HUES64 (cell line): ENCODE measurements around the gene MUC4.
A peak's percentile ranks its signal among the peaks of the same experiment; 100 is the strongest.
"Not testable (repeated sequence)": the region's sequence is repeated elsewhere in the genome, so short reads cannot be mapped to it uniquely, and the experiment has no call there.

Source experiments
- H3K27ac ChIP-seq: 2 replicates; pipeline ENCODE4 v1.7.0; 2013; ENCODE audit warnings: low read depth, low read length, inconsistent platforms
- H3K27me3 ChIP-seq: 2 replicates; pipeline ENCODE4 v1.6.1; 2013; ENCODE audit warnings: mild to moderate bottlenecking, low read length; ENCODE audit not compliant: insufficient read depth
- H3K36me3 ChIP-seq: 2 replicates; pipeline ENCODE4 v1.6.1; 2013; ENCODE audit warnings: mild to moderate bottlenecking, low read length; ENCODE audit not compliant: insufficient read depth
- H3K4me1 ChIP-seq: 2 replicates; pipeline ENCODE4 v1.6.1; 2013; ENCODE audit warnings: mild to moderate bottlenecking, low read length, moderate library complexity; ENCODE audit not compliant: insufficient read depth
- H3K4me3 ChIP-seq: 2 replicates; pipeline ENCODE4 v1.5.1; 2013; ENCODE audit warnings: mild to moderate bottlenecking, low read length, moderate library complexity
- H3K9ac ChIP-seq: 2 replicates; pipeline ENCODE4 v1.6.1; 2013; ENCODE audit warnings: mild to moderate bottlenecking, low read depth, low read length
- H3K9me3 ChIP-seq: 2 replicates; pipeline ENCODE4 v1.6.1; 2013; ENCODE audit warnings: low read depth, low read length; ENCODE audit not compliant: insufficient read depth
- WGBS: fragments of 150-250, 120-280 bp; methylation state at CpG from one replicate; pipeline ENCODE4 v1.1.7; 2013; ENCODE audit warnings: missing lambda C conversion rate; 5-methylcytosine and 5-hydroxymethylcytosine counted together

Gene MUC4

DNA sequence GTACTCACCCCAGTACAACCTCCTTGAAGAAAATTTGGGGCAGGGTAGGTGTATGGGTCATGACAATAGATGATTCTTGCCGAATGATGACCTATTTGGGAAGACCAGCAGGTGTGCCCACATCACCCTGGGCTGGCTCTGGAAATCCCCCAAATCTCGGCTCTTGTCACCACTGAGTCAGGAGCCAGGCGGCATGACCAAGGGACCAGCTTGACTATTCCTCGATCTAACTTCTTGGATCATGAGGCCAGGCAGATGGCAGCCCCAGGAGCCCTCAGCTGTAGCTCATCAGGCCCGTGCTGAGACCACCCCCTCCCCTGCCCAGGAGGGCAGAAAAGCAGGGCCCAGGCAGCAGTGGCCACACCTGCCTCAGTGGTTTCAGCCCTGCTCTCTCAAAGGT, 9.2 kb upstream of the MUC4 start:
- Histone ChIP-seq H3K27ac (no peak overlapping the region), H3K4me1 (no peaks in the 10 kb centered on the region), H3K4me3 (no peak overlapping the region), H3K36me3 (no peaks in the 10 kb centered on the region), H3K9ac (no peak overlapping the region), H3K9me3 (no peaks in the 10 kb centered on the region), H3K27me3 (no peaks in the 10 kb centered on the region)
- 91% methylated on average over 5 of the region's 5 CpGs for WGBS

DNA sequence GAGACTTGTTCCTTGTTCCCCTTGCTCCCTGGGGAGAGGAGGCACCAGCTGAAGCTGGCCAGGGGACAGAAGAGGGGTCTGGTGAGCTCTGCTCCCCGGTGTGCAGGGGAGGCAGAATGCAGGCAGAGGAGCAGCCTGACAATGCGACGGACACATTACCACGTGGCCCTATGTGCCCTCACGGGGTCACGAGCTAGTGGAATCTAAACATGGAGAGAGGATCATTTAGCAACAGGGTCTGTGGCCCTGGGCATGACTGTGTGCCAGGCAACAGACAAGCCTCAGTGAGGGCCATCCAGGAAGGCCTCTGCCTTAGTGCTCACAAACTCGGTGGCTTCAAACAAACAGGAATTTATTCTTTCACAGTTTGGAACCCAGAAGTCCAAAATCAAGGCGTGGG, 8.5 kb upstream of the MUC4 start:
- H3K9me3 ChIP-seq: no peaks in the 10 kb centered on the region
- H3K4me1 ChIP-seq: no peaks in the 10 kb centered on the region
- H3K9ac ChIP-seq: no peak overlapping the region
- H3K27ac ChIP-seq: no peak overlapping the region
- no peaks in the 10 kb centered on the region for H3K27me3 ChIP-seq
- WGBS: 90% methylated on average over 8 of the region's 8 CpGs
- no peaks in the 10 kb centered on the region for H3K36me3 ChIP-seq
- H3K4me3 ChIP-seq: no peak overlapping the region

GRCh38 chr3:195818301-195818700, 6.6 kb upstream of the MUC4 start:
- no peaks in the 10 kb centered on the region for H3K36me3 ChIP-seq
- H3K4me3 ChIP-seq: no peak overlapping the region
- H3K9ac ChIP-seq: no peak overlapping the region
- H3K4me1 ChIP-seq: no peaks in the 10 kb centered on the region
- H3K27ac ChIP-seq: no peak overlapping the region
- H3K9me3 ChIP-seq: no peaks in the 10 kb centered on the region
- H3K27me3 ChIP-seq: no peaks in the 10 kb centered on the region
- 95% methylated on average over 20 of the region's 21 CpGs for WGBS

DNA sequence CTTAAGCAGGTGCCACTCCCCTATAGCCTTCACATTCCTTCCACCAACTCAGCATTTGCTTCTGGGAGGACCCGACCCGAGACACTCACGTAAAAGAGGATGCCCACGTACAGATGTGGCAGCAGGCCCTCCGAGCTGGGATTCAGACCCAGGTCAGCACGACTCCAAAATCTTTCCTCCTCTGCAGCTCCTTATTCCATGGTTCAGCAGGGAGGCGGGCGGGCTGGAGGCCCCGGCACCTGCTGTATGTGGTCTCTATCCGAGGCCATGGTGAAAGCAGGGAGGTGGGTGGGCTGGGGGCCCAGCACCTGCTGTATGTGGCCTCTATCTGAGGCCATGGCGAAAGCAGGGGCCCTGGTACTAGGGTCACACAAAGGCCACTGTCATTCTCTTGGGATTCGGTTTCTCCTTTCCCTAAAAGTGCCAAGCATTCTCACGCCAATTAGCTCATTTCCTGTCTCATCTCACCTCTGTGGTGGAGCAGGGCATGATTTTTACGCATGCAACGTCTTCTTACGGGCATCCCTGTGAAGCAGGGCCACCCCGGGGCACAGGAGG, 5.9 kb upstream of the MUC4 start:
- no peaks in the 10 kb centered on the region for H3K27me3 ChIP-seq
- no peaks in the 10 kb centered on the region for H3K9me3 ChIP-seq
- WGBS: 88% methylated on average over 17 of the region's 17 CpGs

DNA sequence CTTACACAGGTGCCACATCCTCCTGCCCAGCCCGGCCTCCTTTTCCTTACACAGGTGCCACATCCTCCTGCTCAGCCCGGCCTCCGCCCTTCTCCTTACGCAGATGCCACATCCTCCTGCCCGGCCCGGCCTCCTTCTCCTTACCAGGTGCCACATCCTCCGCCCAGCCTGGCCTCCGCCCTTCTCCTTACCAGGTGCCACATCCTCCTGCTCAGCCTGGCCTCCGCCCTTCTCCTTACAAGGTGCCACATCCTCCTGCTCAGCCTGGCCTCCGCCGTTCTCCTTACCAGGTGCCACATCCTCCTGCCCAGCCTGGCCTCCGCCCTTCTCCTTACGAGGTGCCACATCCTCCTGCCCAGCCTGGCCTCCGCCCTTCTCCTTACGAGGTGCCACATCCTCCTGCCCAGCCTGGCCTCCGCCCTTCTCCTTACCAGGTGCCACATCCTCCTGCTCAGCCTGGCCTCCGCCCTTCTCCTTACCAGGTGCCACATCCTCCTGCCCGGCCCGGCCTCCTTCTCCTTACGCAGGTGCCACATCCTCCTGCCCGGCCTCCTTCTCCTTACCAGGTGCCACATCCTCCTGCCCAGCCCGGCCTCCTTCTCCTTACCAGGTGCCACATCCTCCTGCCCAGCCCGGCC, 4.7 kb upstream of the MUC4 start:
- H3K4me3 ChIP-seq, H3K9ac ChIP-seq, H3K27me3 ChIP-seq, H3K9me3 ChIP-seq, H3K36me3 ChIP-seq, H3K27ac ChIP-seq, H3K4me1 ChIP-seq: not testable (repeated sequence)
- WGBS: 92% methylated on average over 22 of the region's 23 CpGs

More for the DNA sequence above, 5.9 kb upstream of the MUC4 start:
- Histone ChIP-seq H3K4me3 (no peak overlapping the region), H3K9ac (no peak overlapping the region), H3K4me1 (no peaks in the 10 kb centered on the region), H3K36me3 (no peaks in the 10 kb centered on the region), H3K27ac (no peak overlapping the region)

- Histone ChIP-seq H3K36me3 (no peaks in the 10 kb centered on the region), H3K27me3 (no peaks in the 10 kb centered on the region), H3K9ac (no peak overlapping the region), H3K4me3 (no peak overlapping the region), H3K27ac (no peak overlapping the region), H3K9me3 (no peaks in the 10 kb centered on the region), H3K4me1 (peaks cover 8% of the 10 kb centered on the region)
- 87% methylated on average over 18 of the region's 18 CpGs for WGBS
Measured at GRCh38 chr3:195815169-195815771, 3.5 kb upstream of the MUC4 start.

- Histone ChIP-seq H3K9me3 (no peaks in the 10 kb centered on the region), H3K27me3 (no peaks in the 10 kb centered on the region), H3K27ac (no peak overlapping the region), H3K4me1 (peaks cover 16% of the 10 kb centered on the region), H3K4me3 (no peak overlapping the region), H3K36me3 (no peaks in the 10 kb centered on the region), H3K9ac (no peak overlapping the region)
- 93% methylated on average over 23 of the region's 24 CpGs for WGBS
Measured at GRCh38 chr3:195813916-195814640, 2.3 kb upstream of the MUC4 start.

DNA sequence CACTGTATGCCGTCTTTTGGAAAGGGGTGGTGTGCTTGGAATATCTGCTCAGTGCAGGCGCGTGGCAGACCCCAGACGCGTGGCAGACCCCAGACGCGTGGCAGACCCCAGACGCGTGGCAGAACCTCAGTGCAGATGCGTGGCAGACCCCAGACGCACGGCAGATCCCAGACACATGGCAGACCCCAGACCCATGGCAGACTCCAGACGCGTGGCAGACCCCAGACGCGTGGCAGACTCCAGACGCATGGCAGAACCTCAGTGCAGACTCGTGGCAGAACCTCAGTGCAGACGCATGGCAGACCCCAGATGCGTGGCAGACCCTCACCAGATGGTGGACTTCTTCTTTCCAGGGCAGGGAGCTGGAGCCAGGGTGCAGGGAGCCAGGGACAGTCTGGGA, 637 bp upstream of the MUC4 start:
- Histone ChIP-seq H3K9me3 (no peaks in the 10 kb centered on the region), H3K4me1 (peaks cover 23% of the 10 kb centered on the region), H3K27me3 (no peaks in the 10 kb centered on the region), H3K36me3 (no peaks in the 10 kb centered on the region), H3K27ac (no peak overlapping the region), H3K4me3 (no peak overlapping the region), H3K9ac (no peak overlapping the region)
- WGBS: 91% methylated on average over 20 of the region's 20 CpGs

- Histone ChIP-seq H3K9me3 (no peaks in the 10 kb centered on the region), H3K27ac (0 out of 2 replicates have a peak overlapping the region, but pooled peaks have one; percentile 13), H3K9ac (no peak overlapping the region), H3K27me3 (no peaks in the 10 kb centered on the region), H3K36me3 (no peaks in the 10 kb centered on the region), H3K4me1 (peaks cover 28% of the 10 kb centered on the region), H3K4me3 (no peak overlapping the region)
- 65% methylated on average over 19 of the region's 19 CpGs for WGBS
Measured at GRCh38 chr3:195810455-195810845, 1.3 kb downstream of the MUC4 start.

GRCh38 chr3:195809796-195810454, 1.8 kb downstream of the MUC4 start:
- no peaks in the 10 kb centered on the region for H3K27me3 ChIP-seq
- H3K36me3 ChIP-seq: no peaks in the 10 kb centered on the region
- peaks cover 28% of the 10 kb centered on the region for H3K4me1 ChIP-seq
- 77% methylated on average over 22 of the region's 22 CpGs for WGBS
- H3K9ac ChIP-seq: no peak overlapping the region
- 0 out of 2 replicates have a peak overlapping the region, but pooled peaks have one; percentile 13 for H3K27ac ChIP-seq
- no peaks in the 10 kb centered on the region for H3K9me3 ChIP-seq
- no peak overlapping the region for H3K4me3 ChIP-seq

GRCh38 chr3:195809291-195809785, 2.4 kb downstream of the MUC4 start:
- 82% methylated on average over 17 of the region's 17 CpGs for WGBS
- H3K9me3 ChIP-seq: no peaks in the 10 kb centered on the region
- no peak overlapping the region for H3K27ac ChIP-seq
- H3K4me3 ChIP-seq: no peak overlapping the region
- no peaks in the 10 kb centered on the region for H3K36me3 ChIP-seq
- peaks cover 28% of the 10 kb centered on the region for H3K4me1 ChIP-seq
- no peak overlapping the region for H3K9ac ChIP-seq
- no peaks in the 10 kb centered on the region for H3K27me3 ChIP-seq
